ENCODE data around the gene RASGRF1.

- TF ChIP-seq, protein P1, sequence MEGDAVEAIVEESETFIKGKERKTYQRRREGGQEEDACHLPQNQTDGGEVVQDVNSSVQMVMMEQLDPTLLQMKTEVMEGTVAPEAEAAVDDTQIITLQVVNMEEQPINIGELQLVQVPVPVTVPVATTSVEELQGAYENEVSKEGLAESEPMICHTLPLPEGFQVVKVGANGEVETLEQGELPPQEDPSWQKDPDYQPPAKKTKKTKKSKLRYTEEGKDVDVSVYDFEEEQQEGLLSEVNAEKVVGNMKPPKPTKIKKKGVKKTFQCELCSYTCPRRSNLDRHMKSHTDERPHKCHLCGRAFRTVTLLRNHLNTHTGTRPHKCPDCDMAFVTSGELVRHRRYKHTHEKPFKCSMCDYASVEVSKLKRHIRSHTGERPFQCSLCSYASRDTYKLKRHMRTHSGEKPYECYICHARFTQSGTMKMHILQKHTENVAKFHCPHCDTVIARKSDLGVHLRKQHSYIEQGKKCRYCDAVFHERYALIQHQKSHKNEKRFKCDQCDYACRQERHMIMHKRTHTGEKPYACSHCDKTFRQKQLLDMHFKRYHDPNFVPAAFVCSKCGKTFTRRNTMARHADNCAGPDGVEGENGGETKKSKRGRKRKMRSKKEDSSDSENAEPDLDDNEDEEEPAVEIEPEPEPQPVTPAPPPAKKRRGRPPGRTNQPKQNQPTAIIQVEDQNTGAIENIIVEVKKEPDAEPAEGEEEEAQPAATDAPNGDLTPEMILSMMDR (IDR thresholded peaks at IDR 0.05) = no peak
- no peak for TF ChIP-seq POLR2A (IDR thresholded peaks at IDR 0.05)
These were observed 6.1 kb downstream of the RASGRF1 start for GRCh38 chr15:79084308-79084968.

Measured in prostate gland (tissue), 2 donors.